ENCODE data around the gene NR6A1.

NR6A1 gene

DNA sequence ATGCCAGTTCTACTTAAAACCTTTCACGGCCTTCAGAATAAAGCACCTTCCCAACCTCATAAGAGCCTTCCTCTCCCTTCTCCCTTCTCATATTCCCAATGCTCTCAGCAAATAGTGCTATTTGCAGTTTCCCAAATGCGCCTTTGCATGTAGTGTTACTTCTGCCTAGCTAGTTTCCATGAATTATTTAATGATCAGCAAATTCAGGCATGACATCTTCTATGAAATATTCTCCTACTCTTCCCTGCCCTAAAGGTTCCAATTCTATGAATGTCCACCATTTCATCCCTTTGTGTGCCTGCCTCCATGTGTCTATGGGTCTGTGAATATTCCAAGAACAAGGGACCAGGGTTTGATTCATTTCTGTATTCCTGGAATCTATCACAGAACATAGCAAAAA is 165.1 kb downstream of the NR6A1 start:
- no peak for DNase-seq

DNA sequence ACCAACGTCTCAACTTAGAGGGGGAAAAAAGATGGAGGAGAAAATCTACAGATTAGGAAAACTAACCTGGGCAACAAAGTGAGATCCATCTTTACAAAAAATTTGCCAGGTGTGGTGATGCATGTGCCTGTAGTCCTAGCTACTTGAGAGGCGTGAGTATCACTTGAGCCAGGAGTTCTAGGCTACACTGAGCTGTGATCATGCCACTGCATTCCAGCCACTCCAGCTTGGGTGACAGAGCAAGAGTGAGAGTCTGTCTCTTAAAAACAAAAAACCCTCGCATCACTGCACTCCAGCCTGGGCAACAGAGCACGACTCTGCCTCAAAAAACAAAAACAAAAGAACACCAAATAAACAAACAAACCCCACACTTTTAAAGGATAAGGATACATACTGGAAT is 165.9 kb downstream of the NR6A1 start:
- DNase-seq, result no peak

DNA sequence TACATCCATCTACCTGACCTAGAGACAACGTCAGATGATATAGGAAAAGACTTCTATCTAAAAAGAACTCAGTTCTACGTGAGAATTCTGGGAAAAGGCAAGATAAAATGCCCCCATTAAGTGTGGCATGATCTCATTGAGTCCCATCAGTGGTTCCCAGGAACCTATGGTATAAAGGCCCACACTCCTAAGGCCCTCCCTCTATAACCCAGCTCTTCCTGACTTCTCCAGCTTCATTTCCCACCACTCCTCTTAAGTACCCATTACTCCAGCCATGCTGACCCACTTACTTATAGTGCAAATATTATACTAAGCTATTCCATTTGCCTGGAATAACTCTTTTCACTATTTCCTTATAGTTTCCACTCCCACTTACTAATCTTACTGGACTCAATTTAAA is 168.5 kb downstream of the NR6A1 start:
- no peak for DNase-seq

DNA sequence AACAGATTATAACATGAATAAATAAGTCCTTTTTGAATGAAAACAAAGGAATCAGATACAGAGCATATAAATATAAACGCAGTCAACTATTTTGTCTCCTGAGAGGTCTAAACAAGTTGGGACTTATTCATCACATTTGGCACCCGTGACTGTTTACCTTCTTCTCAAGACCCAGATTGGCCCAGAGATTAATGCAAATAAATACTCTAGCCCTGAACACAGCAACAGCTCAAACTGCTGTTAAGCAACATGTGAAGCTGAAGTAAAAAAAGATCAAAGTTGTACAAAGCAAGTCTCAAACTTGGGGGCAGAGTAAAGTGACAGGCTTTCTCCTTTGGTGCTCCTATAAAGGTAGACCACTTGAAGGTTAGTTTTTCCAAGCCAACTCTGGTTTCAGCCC is 168.9 kb downstream of the NR6A1 start:
- DNase-seq, result no peak

DNA sequence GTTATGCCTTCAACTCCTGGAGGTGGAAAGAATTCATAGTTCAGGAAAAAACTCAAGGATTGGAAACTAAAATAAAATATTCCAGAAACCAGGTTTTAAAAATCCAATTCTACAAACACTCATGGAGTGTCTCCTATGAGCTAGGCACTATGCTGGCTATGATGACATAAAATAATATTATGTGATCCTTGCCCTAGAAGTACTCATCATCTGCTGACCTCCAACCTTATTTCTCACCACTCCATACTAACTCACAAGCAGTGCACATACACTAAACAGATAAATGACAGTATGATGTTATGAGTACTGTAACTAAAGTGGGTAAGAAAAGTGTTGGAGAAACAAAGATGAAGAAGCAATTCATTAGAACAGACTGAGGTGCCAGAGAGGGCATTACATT is 170.7 kb downstream of the NR6A1 start:
- DNase-seq, result no peak

DNA sequence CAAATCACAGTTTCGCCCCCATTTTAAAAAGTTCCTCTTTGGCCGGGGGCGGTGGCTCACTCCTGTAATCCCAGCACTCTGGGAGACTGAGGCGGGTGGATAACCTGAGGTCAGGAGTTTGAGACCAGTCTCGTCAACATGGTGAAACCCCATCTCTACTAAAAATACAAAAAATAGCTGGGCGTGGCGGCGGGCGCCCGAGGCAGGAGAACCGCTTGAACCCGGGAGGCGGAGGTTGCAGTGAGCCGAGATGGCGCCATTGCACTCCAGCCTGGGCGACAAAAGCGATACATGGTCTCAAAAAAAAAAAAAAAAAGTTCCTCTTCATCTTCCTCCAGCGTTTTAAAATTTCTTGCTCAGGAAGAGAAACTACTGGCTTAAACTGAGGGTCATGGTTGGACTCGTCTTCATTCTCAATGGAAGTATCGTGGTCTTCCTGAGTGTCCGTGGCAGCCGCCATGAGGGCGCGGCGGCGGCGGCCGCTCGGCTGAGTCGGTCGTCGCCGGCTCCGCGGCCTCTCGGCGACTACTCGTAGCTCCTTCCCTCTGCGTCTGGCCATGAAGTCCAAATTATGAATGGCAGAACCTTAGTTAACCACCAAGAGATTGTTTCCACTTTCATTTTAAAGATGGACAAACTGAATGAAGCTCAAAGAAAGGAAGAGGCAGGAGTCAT is 171.9 kb downstream of the NR6A1 start:
- DNase-seq, result no peak

DNA sequence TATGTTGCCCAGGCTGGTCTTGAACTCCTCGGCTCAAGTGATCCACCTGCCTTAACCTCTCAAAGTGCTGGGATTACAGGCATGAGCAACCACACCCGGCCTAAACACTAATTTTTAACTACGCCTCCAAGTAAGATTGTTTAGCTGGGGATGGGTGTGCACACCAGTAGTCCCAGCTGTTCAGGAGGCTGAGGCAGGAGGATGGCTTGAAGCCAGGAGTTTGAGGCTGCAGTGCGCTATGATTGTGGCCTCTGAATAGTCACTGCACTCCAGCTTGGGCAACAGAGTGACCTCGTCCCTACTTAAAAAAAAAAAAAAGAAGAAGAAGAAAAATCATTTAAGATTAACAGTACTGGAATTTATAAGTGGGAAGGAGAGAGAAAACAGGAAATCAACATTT is 173.1 kb downstream of the NR6A1 start:
- DNase-seq, result no peak

DNA sequence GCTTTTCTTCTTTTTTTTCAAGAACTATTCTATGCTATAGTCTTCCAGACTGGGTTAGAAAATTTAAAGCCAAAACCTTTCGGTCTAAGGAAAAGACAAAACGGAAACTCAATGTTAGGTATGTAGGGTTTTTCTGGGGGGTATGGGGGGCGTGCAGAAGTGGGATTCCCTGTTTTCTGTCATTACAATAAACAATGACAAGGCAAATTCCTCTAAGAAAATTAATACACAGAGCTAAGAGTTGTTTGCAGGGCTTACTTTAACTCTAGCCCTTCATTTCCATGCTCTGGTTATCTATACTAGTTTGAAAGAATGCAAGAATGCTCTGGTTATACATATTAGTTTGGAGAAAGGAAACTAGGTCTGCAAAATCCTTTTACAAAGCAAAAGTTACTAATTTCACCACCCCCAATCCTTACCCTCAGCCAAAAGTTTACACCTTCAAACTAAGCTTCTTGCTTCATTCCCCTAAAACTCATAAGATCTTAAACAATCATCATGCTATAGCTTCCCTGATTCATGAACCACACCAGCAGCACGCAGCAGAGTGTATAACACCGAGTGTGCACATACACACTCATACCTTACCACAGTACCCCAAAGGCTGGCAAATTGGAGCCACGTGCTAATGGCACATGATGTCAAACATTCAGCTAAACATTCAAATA is 174.8 kb downstream of the NR6A1 start:
- no peak for DNase-seq

DNA sequence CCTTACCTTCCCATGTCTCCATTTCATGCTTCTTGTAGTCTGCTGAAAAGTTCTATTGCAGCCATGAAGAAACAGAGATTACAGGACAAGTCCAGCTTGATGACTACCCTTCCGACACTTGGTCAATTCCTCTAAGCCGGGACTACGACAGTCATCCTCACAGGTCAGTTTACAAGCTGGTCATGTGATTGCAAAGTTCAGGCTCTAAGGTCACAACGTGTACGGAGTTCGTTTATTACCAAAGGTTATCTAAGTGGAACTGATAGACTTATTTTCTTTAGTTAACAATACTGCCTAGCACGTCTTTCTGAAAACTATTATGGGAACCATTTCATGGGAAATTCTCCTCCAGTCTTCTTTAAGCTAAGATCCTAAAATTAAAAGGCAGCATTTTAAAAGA is 175.4 kb downstream of the NR6A1 start:
- DNase-seq, result no peak

DNA sequence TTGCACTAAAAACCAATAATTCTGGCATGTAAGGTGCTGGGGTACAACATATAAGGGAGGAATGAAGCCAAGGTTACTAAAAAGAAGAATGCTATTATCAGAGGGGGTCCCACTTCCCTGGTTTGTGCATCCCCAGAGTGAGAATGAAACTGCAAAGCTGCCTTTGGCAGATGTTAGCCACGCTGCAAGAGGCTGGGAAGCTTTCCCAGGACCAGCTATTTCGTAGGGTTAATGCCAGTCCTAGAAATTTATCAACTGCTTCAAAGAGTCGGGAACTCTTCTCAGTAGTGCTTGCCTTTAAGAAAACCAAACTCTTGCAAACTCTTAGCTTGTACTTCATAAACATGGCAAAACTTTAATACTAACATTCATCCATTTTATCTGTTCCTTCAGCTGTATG is 176.4 kb downstream of the NR6A1 start:
- DNase-seq, result no peak

DNA sequence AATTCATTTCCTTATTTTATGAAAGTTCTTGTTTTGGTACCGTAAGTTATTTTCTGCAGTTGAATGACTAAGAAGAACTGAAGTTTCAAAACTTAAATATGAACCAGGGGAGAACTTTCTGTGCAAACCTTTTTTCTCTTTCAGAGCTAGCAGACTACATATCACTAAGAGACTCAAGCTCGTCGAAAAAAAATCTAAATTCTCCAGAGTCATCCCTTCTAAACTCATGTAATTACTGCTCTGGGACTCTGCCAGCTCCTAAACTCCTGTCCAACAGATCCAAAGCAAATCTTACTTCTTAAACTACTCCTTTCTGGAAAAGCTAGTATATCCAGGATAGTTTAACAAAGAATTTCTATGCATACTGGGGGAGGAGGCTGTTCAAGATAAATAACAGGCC is 176.9 kb downstream of the NR6A1 start:
- no peak for DNase-seq

DNA sequence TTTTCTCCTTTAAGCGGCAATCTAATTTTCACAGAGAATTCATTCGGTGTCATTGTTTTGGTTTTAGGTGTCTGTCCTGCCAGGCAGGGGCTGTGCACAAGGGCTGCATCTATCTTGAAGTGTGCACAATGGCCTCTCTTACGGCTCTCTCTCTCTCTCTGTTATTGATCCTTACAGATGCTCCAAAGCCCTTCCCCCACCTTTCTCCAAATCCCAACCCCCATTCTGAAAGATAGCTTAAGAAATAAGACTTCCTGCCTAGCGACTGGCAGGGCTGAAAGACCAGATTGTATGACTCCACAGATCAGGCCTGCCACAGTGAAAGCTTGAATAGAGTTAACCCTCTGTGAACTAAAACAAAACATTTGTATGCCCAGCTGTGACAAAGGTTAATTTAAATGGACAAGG is 177.5 kb downstream of the NR6A1 start:
- DNase-seq, result no peak

DNA sequence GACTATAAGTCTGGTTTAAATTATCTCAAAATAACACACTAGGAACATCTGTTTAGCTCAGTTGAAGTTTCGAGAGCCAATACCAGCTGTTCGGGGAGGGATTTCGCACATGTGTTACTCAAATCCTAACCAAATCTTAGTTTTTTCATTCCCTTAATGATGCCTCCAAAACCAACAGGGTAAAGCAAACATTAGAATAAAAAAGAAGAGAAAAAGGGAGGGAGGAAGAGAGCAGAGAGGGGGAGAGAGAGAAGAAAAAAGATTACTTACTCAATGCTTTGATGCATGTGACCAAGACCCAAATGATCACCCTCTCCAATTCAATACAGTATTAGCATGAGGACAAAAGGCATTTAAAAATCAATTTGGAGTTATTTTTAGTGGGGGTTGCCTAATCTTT is 177.9 kb downstream of the NR6A1 start:
- no peak for DNase-seq

DNA sequence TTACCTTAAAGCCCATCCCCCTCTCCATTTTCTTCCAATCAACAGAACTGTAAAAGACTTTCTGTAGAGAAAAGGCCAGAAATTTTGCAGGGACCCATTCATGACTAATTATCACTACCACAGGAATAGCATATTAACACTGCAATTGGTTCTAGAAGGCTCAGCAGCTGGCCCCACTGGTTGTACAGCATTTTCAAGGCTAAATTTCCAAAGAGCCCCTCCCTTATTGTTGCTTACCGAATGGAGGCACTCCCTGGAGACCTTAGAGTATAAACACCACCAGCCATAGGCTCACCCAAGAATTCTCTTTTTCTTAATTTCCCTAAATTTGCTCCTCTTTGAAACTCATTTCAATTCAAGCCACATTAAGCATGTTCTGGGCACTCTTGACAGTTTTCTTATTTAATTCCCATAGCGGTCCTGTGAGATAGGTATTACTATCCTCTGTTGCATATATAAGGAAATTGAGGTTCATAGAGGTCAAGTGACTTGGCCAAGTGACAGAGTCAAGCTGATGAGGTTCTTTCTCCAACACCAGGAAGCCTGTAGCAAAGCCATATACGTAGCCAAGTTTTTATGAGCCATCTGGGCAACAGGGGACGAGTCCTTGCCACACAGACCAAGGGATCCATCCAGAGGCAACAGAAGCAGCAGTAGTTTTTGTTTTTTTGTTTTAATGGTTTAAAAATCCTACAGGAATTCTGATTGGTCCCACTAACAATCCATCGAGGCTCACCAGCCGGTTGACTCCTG is 180.0 kb downstream of the NR6A1 start:
- DNase-seq, result no peak

DNA sequence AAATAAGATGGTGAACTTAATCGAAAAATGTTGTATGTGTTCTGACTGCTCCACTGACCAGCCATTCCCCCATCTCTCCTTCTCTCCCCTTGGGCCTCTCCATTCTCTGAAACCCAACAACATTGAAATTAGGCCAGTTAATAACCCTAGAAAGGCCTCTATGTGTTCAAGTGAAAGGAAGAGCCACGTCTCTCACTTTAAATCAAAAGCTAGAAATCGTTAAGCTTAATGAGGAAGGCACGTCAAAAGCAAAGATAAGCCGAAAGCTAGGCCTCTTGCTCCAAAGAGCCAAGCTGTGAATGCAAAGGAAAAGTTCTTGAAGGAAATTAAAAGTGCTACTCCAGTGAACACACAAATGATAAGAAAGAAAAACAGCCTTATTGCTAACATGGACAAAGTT is 186.5 kb downstream of the NR6A1 start:
- DNase-seq, result no peak

DNA sequence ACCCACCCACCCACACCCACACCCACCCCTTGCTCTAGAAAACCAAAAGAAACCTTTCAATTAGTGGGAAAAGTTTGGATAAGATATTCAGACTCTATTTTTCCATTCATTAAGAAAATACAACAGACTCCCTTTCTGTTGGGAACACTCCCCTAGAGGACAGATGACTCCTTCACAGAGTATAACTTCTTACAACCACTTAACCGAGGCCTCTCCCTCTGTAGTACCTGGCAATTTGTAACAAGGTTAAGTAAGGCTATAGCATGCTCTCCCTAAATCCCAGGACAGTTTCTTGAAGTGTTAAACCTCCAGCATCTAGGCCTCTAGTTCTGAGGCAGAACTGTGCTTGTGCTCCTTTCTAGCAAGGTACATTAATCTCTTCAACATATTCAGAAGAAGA is 188.0 kb downstream of the NR6A1 start:
- no peak for DNase-seq

DNA sequence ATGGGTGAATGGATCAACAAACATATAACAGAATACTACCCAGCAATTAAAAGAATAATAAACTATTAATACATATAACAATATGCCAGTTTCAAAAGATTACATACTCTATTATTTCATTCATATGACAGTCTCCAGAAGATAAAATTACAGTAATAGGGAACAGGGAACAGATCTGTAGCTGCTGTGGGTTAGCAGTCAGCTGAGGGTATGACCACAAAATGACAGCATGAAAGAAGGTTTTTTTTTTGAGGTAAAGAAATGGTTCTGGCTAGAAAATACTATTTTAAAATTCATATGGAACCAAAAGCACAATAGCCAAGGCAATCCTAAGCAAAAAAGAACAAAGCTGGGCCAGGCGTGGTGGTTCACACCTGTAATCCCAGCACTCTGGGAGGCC is 190.9 kb downstream of the NR6A1 start:
- DNase-seq, result no peak

DNA sequence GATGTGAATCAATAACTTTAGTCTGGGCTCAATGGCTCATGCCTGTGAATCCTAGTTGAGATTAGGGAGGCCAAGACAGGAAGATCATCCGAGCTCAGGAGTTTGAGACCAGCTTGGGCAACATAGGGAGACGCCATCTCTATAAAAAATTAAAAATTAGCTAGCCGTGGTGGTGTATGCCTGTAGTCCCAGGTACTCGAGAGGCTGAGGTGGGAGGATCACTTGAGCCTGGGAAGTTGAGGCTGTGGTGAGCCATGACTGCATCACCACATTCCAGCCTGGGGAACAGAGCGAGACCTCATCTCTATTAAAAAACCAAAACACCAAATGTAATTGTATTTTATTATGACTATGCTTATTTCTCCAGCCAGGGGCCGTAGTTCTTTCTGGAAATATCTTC is 194.4 kb downstream of the NR6A1 start:
- DNase-seq, result no peak

DNA sequence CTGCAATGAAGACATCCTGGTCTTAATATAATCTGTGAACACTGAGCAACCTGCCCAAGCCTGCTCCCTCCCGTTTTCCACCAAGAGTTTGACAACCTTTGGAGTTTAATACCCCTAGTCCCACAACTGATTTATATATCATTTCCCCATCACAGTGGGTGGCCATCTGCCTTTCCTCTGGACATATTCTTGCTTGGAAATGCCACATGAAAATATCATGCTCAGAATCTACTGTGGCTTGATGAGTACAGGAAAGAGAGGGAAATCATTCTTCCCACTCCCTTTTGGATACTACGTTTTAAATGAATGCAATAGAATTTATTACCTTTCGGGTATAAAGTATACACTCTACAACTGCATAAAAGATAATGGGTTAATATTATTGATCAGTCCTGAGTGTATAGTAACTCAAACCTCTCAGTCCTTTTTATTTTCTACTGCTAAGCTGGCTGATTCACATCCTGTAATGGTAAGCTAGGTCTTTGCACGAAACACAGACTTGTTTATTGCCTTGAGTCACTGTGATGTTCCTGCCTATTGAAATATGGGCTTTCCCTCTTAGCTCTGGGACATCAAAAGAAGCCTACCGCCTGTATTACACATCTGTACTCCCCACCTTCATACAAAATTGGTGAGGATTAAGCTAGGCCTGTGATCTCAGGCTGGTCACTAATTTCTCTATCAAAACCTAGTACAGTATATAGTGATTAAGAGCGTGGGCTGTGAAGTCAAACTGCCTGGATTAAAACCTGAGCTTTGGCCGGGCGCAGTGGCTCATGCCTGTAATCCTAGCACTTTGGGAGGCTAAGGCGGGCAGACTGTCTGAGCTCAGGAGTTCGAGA is 196.4 kb downstream of the NR6A1 start:
- DNase-seq, result no peak

DNA sequence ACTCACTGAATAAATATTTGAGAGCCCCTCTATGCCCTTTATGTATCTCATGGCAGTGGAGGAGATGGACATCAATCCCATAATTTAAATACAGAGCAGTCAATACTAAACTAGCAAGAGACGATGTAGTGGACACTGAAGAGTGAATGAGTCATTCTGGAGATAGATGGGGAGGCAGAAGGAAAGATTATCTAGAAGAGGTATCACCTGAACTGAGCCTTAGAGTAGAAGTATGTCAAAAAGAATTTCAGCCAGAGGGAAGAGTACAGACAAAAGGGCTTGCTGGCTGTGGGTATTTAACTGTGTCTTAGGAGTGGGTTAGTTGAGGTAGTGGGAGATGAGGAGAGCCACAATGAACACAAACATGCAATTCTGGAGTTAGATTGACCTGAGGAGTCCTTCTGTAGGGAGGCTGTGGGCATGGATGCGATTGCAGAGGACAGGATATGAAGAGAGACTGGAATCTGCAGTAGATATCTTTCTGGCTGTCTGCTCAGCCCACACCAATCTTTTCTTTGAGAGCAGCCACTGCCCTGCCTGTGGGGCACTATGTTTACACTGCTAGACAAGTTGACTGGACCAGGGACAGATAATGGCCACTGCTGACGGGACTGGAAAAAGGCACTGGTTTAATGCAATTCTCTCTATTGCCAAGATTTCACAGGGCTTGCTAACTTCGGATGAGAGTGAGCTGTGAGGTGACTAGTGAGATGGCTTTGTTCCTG is 200.0 kb downstream of the NR6A1 start:
- DNase-seq, result no peak

DNA sequence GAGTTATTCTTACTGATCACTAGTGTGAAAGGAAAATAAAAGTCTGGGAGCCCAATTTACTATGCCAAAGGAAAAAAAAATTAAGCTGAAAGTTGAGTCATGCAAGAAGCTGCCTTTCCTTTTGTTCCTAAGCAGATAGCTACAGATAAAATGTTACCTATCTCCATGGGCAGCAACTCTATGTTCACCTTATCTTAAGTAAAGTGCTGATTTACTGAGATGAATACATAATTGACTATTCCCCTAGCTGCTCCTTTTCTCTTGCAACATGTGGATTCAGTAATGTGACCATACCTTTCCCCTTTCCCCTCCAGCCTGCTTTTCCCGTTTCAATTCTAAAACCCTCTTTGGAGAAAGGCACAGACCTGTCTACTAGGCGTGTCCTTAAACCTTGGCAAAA is 201.2 kb downstream of the NR6A1 start:
- DNase-seq, result no peak

DNA sequence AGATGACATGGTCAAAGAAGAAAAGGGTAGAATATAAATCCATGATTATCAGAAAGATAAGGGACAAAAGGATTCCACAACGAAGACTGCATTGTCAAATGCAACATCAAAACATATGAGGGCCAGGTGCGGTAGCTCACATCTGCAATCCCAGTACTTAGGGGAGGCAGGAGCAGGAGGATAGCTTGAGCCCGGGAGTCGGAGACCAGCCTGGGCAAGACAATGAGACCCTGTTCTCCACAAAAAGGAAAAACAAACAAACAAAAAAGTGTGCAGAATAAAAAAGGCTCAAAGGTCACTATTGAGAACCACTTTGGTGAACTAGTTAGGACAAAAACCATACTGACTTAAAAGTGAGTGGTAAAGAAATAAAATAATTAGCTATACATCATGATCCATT is 203.7 kb downstream of the NR6A1 start:
- no peak for DNase-seq

DNA sequence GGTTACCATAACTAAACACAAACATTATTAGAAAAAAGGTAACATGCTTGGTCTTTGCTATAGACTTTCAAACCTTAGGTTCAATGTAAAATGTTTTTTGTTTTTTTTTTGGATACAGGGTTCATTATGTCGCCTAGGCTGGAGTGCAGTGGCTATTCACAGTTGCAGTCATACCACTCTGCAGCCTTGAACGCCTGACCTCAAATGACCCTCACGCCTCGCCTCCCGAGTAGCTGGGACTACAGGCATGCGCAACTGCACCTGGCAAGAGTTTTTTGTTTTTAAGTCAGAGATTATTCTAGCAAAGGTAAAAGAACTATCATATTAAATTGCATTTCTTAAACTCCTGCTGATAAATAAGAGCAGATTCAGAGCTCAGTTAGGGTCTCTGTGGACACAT is 208.8 kb downstream of the NR6A1 start:
- no peak for DNase-seq

Measured in AML-193 (cell line).